WTC11 (cell line): ENCODE results near the gene ZNF507. TPM values are rescaled to one million over a fixed set of nuclear protein-coding genes. Genes with fewer than 3 reads are reported as not detected.

Source experiments
- ATAC-seq: fragments of 200-7000 bp; cut with Tn5 transposase; 2 replicates; pipeline ENCODE4 v1.10.0; 2021; ENCODE audit warnings: mild to moderate bottlenecking, moderate library complexity
- CTCF ChIA-PET: fragments of 300-600 bp; sonication (Branson Sonifier 250); formaldehyde crosslinking; loops from one replicate; lab custom pipeline; 2021; ENCODE audit warnings: antibody characterized with exemption; lab: Charles Lee
- POLR2A ChIA-PET: fragments of 350-600 bp; sonication (Branson Sonifier 250); formaldehyde crosslinking; loops from one replicate; lab custom pipeline; 2021; ENCODE audit warnings: antibody characterized with exemption; lab: Charles Lee
- DNase-seq: peaks from one replicate; pipeline ENCODE4 v3.0.0; 2021; ENCODE audit warnings: low spot score
- H3K27ac Mint-ChIP-seq: 2 replicates; pipeline ENCODE4 v1.8.0; 2021; ENCODE audit warnings: mixed read lengths
- H3K27me3 Mint-ChIP-seq: 2 replicates; pipeline ENCODE4 v1.8.0; 2021; ENCODE audit warnings: low read depth, mild to moderate bottlenecking, moderate library complexity, mixed read lengths
- H3K36me3 Mint-ChIP-seq: 2 replicates; pipeline ENCODE4 v1.8.0; 2021; ENCODE audit warnings: mixed read lengths
- H3K4me1 Mint-ChIP-seq: 2 replicates; pipeline ENCODE4 v1.8.0; 2022; ENCODE audit warnings: mixed read lengths
- H3K4me3 Mint-ChIP-seq: 2 replicates; pipeline ENCODE4 v1.8.0; 2021; ENCODE audit warnings: mild to moderate bottlenecking, moderate library complexity, mixed read lengths
- H3K9me3 Mint-ChIP-seq: 2 replicates; pipeline ENCODE4 v1.8.0; 2021; ENCODE audit warnings: mixed read lengths
- ATF1 ChIP-seq: sonication (generic); formaldehyde crosslinking; IDR thresholded peaks from 2 replicates; pipeline ENCODE4 v1.8.1; 2023; ENCODE audit warnings: mild to moderate bottlenecking, moderate library complexity, missing genetic modification reagents
- GRHL2 ChIP-seq: fragments of 250-450 bp; sonication (Bioruptor Pico); IDR thresholded peaks from 2 replicates; pipeline ENCODE4 v1.8.0; 2022; ENCODE audit warnings: mild to moderate bottlenecking, moderate library complexity; ENCODE audit not compliant: insufficient replicate concordance, severe bottlenecking
- GTF2I ChIP-seq: fragments of 250-450 bp; sonication (Bioruptor Pico); conservative IDR thresholded peaks from 2 replicates; pipeline ENCODE4 v1.4.0; 2021; ENCODE audit warnings: mild to moderate bottlenecking
- HMGXB4 ChIP-seq: sonication (generic); formaldehyde crosslinking; IDR thresholded peaks from 2 replicates; pipeline ENCODE4 v1.8.1; 2023; ENCODE audit warnings: mild to moderate bottlenecking, moderate library complexity, missing genetic modification reagents
- JAZF1 ChIP-seq: fragments of 250-450 bp; sonication (Bioruptor Pico); IDR thresholded peaks from 2 replicates; pipeline ENCODE4 v1.9.0; 2021; ENCODE audit warnings: moderate library complexity, mild to moderate bottlenecking, inconsistent platforms
- MAX ChIP-seq: sonication (generic); formaldehyde crosslinking; IDR thresholded peaks from 2 replicates; pipeline ENCODE4 v1.8.0; 2022; ENCODE audit warnings: mild to moderate bottlenecking, missing genetic modification reagents
- NR1H2 ChIP-seq: sonication (generic); formaldehyde crosslinking; IDR thresholded peaks from 2 replicates; pipeline ENCODE4 v1.9.0; 2021; ENCODE audit warnings: mild to moderate bottlenecking, moderate library complexity, missing genetic modification reagents
- NR2C2 ChIP-seq: sonication (generic); formaldehyde crosslinking; IDR thresholded peaks from 2 replicates; pipeline ENCODE4 v1.8.0; 2022; ENCODE audit warnings: mild to moderate bottlenecking, missing genetic modification reagents
- PRDM15 ChIP-seq: sonication (generic); formaldehyde crosslinking; IDR thresholded peaks from 2 replicates; pipeline ENCODE4 v1.8.0; 2022; ENCODE audit warnings: missing genetic modification reagents
- PREB ChIP-seq: sonication (generic); formaldehyde crosslinking; IDR thresholded peaks from 2 replicates; pipeline ENCODE4 v1.8.1; 2022; ENCODE audit warnings: mild to moderate bottlenecking, missing genetic modification reagents, moderate library complexity, borderline replicate concordance
- TEAD1 ChIP-seq: sonication (generic); formaldehyde crosslinking; IDR thresholded peaks from 2 replicates; pipeline ENCODE4 v1.8.0; 2022; ENCODE audit warnings: mild to moderate bottlenecking, missing genetic modification reagents
- TP53 ChIP-seq: sonication (generic); formaldehyde crosslinking; IDR thresholded peaks from 2 replicates; pipeline ENCODE4 v1.8.1; 2023; ENCODE audit warnings: mild to moderate bottlenecking, missing genetic modification reagents
- ZBTB21 ChIP-seq: sonication (generic); formaldehyde crosslinking; IDR thresholded peaks from 2 replicates; pipeline ENCODE4 v1.8.1; 2023; ENCODE audit warnings: mild to moderate bottlenecking, missing genetic modification reagents, borderline replicate concordance
- ZNF219 ChIP-seq: sonication (generic); formaldehyde crosslinking; IDR thresholded peaks from 2 replicates; pipeline ENCODE4 v1.8.0; 2023; ENCODE audit warnings: missing genetic modification reagents, mild to moderate bottlenecking, borderline replicate concordance
- ZNF281 ChIP-seq: sonication (generic); formaldehyde crosslinking; IDR thresholded peaks from 2 replicates; pipeline ENCODE4 v1.8.0; 2023; ENCODE audit warnings: mild to moderate bottlenecking, missing genetic modification reagents
- ZNF317 ChIP-seq: sonication (generic); formaldehyde crosslinking; IDR thresholded peaks from 2 replicates; pipeline ENCODE4 v1.8.1; 2023; ENCODE audit warnings: low read depth, mild to moderate bottlenecking, moderate library complexity, missing genetic modification reagents, borderline replicate concordance
- ZNF396 ChIP-seq: fragments of 250-450 bp; sonication (Bioruptor Pico); IDR thresholded peaks from 2 replicates; pipeline ENCODE4 v1.8.0; 2021; ENCODE audit warnings: mild to moderate bottlenecking, moderate library complexity, borderline replicate concordance
- ZNF416 ChIP-seq: fragments of 250-450 bp; sonication (Bioruptor Pico); IDR thresholded peaks from 2 replicates; pipeline ENCODE4 v1.9.0; 2021; ENCODE audit warnings: mild to moderate bottlenecking, inconsistent platforms
- total RNA-seq: library from RNA; stranded (reverse); gene quantifications from 3 replicates; pipeline ENCODE4 v1.2.3, GENCODE V29; 2021

The ZNF507 gene
- total RNA-seq, 1 experiment from 2014 or later = 27.6 TPM

- ChIA-PET CTCF (no interaction called here), POLR2A (no interaction called here)
- Mint-ChIP-seq H3K9me3 (no peaks in the 10 kb centered on the region), H3K36me3 (no peaks in the 10 kb centered on the region), H3K27me3 (no peaks in the 10 kb centered on the region), H3K4me1 (peaks cover 5% of the 10 kb centered on the region), H3K4me3 (no peak overlapping the region), H3K27ac (no peak overlapping the region)
- ATAC-seq (no peak), DNase-seq (no peak)
- no peak for TF ChIP-seq HMGXB4 (CRISPR knock-in tag)
- no peak for TF ChIP-seq ZNF219 (CRISPR knock-in tag)
- TF ChIP-seq ZNF317 (CRISPR knock-in tag) = no peak
- TF ChIP-seq JAZF1 (CRISPR knock-in tag) = no peak
- no peak for TF ChIP-seq GTF2I (CRISPR knock-in tag)
- TF ChIP-seq PRDM15 (CRISPR knock-in tag) = no peak
- TF ChIP-seq NR1H2 (CRISPR knock-in tag) = no peak
- TF ChIP-seq PREB = no peak
- TF ChIP-seq ZBTB21 (CRISPR knock-in tag) = no peak
- no peak for TF ChIP-seq GRHL2
- no peak for TF ChIP-seq NR2C2 (CRISPR knock-in tag)
- TF ChIP-seq ZNF416 = no peak
- TF ChIP-seq ZNF396 (CRISPR knock-in tag) = no peak
- TF ChIP-seq TEAD1 = no peak
- TF ChIP-seq TP53 (CRISPR knock-in tag) = no peak
- TF ChIP-seq ATF1 (CRISPR knock-in tag) = no peak
- TF ChIP-seq ZNF281 (CRISPR knock-in tag) = no peak
- no peak for TF ChIP-seq MAX (CRISPR knock-in tag)
These were observed 20.7 kb upstream of the ZNF507 start for GRCh38 chr19:32324631-32325285.
